NT2/D1 (cell line): ENCODE results near the gene FIBIN.

Experiments used
- SUZ12 ChIP-seq: IDR thresholded peaks from 2 replicates; pipeline ENCODE4 v1.6.1; 2011; ENCODE audit not compliant: insufficient read length, insufficient read depth; ENCODE audit errors: extremely low read depth
- YY1 ChIP-seq: IDR thresholded peaks from 2 replicates; pipeline ENCODE4 v1.6.1; 2011; ENCODE audit not compliant: insufficient read length, insufficient read depth
- ZNF274 ChIP-seq: IDR thresholded peaks from 2 replicates; pipeline ENCODE4 v1.6.1; 2011; ENCODE audit warnings: mild to moderate bottlenecking, low read depth, low read length

DNA sequence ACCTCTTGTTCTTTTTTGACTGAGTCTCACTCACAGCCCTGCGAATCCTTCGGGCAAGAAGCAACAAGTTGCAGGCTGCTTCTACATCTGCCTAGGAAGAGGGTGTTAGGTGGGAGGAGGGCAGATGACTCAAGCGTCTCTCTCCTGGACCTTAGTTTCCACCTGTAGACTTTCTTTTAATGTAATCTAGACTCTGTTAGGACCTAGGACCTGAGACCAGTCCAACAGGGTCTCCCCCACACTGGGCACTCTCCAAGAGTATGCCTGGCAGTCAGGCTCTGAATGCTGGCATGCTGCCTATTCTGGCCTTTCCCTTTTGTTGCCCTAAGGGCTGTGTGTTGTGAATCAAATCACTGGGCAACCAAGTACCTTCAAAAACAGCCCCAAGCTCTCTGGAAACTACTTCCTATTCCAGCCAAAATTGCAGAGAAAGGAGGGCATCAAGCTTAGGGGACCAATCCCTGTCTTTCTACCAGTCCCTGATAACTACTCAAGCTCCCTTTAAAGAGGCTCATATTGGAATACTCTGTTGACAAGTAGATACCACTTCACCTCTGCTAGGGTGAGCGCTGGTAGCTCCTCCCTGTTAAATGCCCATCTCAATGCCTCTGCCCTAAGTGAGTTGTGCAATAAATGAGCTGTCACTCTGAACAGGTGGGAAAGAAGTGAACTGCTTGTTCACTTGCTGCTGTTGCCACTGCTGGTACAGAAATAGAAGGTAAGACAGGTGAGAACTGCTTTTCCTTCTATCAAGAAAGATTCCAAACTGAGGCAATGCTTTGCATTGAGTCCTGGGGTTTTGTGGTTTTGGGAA, 46.6 kb downstream of the FIBIN start, which contains the start of gene BBOX1:
- TF ChIP-seq ZNF274 (no peak), YY1 (no peak), SUZ12 (no peak)
